ENCODE measurements around the gene RIMKLA. TPM values are rescaled to one million over a fixed set of nuclear protein-coding genes. Genes with fewer than 3 reads are reported as not detected.

Gene RIMKLA
- total RNA-seq, 2 experiments from 2014 or later: not detected

DNA sequence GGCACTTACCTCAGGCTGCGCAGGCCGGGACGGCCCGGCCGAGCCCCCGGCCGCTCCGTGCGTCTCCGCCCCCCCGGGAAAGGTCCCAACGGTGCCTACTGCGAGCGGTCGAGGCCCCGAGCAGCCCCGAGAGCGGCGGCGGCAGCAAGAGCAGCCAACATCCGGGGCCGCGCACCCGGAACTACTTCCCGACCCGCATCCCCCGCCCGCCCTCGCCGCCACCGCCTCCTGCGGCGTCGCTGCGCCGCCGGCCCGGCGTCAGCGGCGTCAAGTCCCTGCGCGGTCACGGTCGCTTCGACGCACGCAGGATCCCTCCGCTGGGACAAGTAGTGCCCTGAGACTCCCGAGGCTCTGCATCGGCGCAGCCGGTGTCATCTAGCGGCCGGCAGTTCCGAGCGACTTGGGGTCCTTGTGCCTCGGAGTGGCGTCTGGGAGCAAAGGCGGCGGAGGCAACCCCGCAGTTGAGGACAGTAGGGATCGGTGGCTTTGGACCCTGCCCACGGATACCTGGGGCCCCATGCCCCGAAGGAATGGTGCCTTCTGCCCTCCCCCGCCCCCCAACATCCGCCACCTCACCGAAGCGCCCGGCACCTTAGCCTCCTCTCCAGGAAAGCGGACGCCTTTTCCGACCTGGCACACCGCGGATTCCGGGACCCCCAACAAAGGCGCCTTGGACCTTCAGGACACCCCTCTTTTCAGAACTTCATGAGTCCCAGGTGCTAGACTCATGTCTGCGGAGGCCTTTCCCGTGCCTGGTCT lies 45.4 kb upstream of the RIMKLA start, which contains the start of gene FOXJ3:
Gene FOXJ3 (minus strand): TSS at position 186 of the 759 bp plus-strand sequence. CDS start 24,142 bp downstream, outside the sequence.
- ChIA-PET POLR2A (interaction anchor here (0.6 to 0.7 kb wide), 3 partner anchors 35 to 267 kb away, joined by 3 read pairs; no protein-coding TSS in a partner anchor), CTCF (ENCODE audit: unreplicated experiment) (no interaction called here)
- TF ChIP-seq, protein P1, sequence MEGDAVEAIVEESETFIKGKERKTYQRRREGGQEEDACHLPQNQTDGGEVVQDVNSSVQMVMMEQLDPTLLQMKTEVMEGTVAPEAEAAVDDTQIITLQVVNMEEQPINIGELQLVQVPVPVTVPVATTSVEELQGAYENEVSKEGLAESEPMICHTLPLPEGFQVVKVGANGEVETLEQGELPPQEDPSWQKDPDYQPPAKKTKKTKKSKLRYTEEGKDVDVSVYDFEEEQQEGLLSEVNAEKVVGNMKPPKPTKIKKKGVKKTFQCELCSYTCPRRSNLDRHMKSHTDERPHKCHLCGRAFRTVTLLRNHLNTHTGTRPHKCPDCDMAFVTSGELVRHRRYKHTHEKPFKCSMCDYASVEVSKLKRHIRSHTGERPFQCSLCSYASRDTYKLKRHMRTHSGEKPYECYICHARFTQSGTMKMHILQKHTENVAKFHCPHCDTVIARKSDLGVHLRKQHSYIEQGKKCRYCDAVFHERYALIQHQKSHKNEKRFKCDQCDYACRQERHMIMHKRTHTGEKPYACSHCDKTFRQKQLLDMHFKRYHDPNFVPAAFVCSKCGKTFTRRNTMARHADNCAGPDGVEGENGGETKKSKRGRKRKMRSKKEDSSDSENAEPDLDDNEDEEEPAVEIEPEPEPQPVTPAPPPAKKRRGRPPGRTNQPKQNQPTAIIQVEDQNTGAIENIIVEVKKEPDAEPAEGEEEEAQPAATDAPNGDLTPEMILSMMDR (conservative IDR thresholded peaks at IDR 0.05; ENCODE audit: low read length): no peak
- TF ChIP-seq EZH2phosphoT487 (IDR thresholded peaks at IDR 0.05; ENCODE audit: borderline replicate concordance, low read depth, low read length): no peak
- Histone ChIP-seq H3K36me3 (ENCODE audit: insufficient read depth, low read length) (peaks cover 7% of the 10 kb centered on the region), H3K4me2 (ENCODE audit: low read length) (peak within 1 kb of the TSS; percentile 91), H4K20me1 (ENCODE audit: insufficient read depth, low read length) (peaks cover 28% of the 10 kb centered on the region), H3K4me1 (ENCODE audit: insufficient read depth, low read length, poor library complexity, severe bottlenecking) (peaks cover 25% of the 10 kb centered on the region), H2AFZ (ENCODE audit: low read length) (peak within 1 kb of the TSS; percentile 94), H3K79me2 (ENCODE audit: insufficient read depth, low read depth, low read length) (peaks cover 54% of the 10 kb centered on the region), H3K9me3 (ENCODE audit: low read length) (no peaks in the 10 kb centered on the region), H3K27ac (ENCODE audit: low read depth, low read length, poor library complexity, severe bottlenecking) (peak within 1 kb of the TSS; percentile 55), H3K4me3 (ENCODE audit: low read depth, low read length, poor library complexity, severe bottlenecking) (peak within 1 kb of the TSS; percentile 97), H3K9me2 (ENCODE audit: insufficient read depth, low read length) (no peaks in the 10 kb centered on the region)
- intact Hi-C loops (cut with micrococcal nuclease; ENCODE audit: unreplicated experiment): loop anchor here (2.0 to 10.0 kb wide), 3 partner anchors 122 to 430 kb away; partner anchors contain the start of genes C1orf50, P3H1, PPCS and ZMYND12
- BruUV-seq (replicated peaks): no TSS peak
- DNase-seq (ENCODE audit: low spot score): peak; percentile 98

GRCh38 chr1:42335809-42336518 lies 44.6 kb upstream of the RIMKLA start:
- H3K36me3 ChIP-seq (ENCODE audit: insufficient read depth, low read length): no peaks in the 10 kb centered on the region; the same call in 1 of the 2 replicates
- H3K9me3 ChIP-seq (ENCODE audit: low read length): no peaks in the 10 kb centered on the region
- peak overlapping the region; percentile 97 for H3K4me3 ChIP-seq (ENCODE audit: low read depth, low read length, poor library complexity, severe bottlenecking)
- CTCF ChIA-PET (ENCODE audit: unreplicated experiment): no interaction called here
- H3K4me2 ChIP-seq (ENCODE audit: low read length): peak overlapping the region; percentile 91
- BruUV-seq (replicated peaks): TSS peak; percentile 90
- peaks cover 47% of the 10 kb centered on the region for H3K79me2 ChIP-seq (ENCODE audit: insufficient read depth, low read depth, low read length)
- peaks cover 21% of the 10 kb centered on the region for H4K20me1 ChIP-seq (ENCODE audit: insufficient read depth, low read length)
- peak overlapping the region; percentile 94 for H2AFZ ChIP-seq (ENCODE audit: low read length)
- POLR2A ChIA-PET: interaction anchor here (0.5 to 0.7 kb wide), 4 partner anchors 35 to 345 kb away, joined by 3 read pairs; no protein-coding TSS in a partner anchor
- H3K27ac ChIP-seq (ENCODE audit: low read depth, low read length, poor library complexity, severe bottlenecking): peak overlapping the region; percentile 14
- intact Hi-C loops (cut with micrococcal nuclease; ENCODE audit: unreplicated experiment): loop anchor here (2.0 to 10.0 kb wide), 3 partner anchors 121 to 429 kb away; partner anchors contain the start of genes C1orf50, P3H1, PPCS and ZMYND12
- TF ChIP-seq EZH2phosphoT487 (IDR thresholded peaks at IDR 0.05; ENCODE audit: borderline replicate concordance, low read depth, low read length): no peak
- TF ChIP-seq, protein P1 (conservative IDR thresholded peaks at IDR 0.05; ENCODE audit: low read length): no peak
- H3K9me2 ChIP-seq (ENCODE audit: insufficient read depth, low read length): no peaks in the 10 kb centered on the region
- no peak for DNase-seq (ENCODE audit: low spot score)
- peaks cover 25% of the 10 kb centered on the region for H3K4me1 ChIP-seq (ENCODE audit: insufficient read depth, low read length, poor library complexity, severe bottlenecking)
